ENCODE results near the gene CBX8. TPM values are rescaled to one million over a fixed set of nuclear protein-coding genes. Genes with fewer than 3 reads are reported as not detected.

CBX8 gene
- total RNA-seq, 4 donors from 2014 or later = 1.7 to 7.5 (median 2.6) TPM

- TF ChIP-seq EP300 (IDR thresholded peaks at IDR 0.05) = no peak
- TF ChIP-seq POLR2A (IDR thresholded peaks at IDR 0.05; ENCODE audit: low read depth) = no peak
- TF ChIP-seq, protein P1, sequence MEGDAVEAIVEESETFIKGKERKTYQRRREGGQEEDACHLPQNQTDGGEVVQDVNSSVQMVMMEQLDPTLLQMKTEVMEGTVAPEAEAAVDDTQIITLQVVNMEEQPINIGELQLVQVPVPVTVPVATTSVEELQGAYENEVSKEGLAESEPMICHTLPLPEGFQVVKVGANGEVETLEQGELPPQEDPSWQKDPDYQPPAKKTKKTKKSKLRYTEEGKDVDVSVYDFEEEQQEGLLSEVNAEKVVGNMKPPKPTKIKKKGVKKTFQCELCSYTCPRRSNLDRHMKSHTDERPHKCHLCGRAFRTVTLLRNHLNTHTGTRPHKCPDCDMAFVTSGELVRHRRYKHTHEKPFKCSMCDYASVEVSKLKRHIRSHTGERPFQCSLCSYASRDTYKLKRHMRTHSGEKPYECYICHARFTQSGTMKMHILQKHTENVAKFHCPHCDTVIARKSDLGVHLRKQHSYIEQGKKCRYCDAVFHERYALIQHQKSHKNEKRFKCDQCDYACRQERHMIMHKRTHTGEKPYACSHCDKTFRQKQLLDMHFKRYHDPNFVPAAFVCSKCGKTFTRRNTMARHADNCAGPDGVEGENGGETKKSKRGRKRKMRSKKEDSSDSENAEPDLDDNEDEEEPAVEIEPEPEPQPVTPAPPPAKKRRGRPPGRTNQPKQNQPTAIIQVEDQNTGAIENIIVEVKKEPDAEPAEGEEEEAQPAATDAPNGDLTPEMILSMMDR (IDR thresholded peaks at IDR 0.05) = no peak
- TF ChIP-seq POLR2AphosphoS5 (IDR thresholded peaks at IDR 0.05) = no peak
- Histone ChIP-seq H3K27me3 (peaks cover 0 to 22% (median 4%) of the 10 kb centered on the region in 4 donors), H3K4me3 (no peak overlapping the region), H3K4me1 (peaks cover 6 to 27% (median 11%) of the 10 kb centered on the region in 4 donors), H3K27ac (replicated peaks in 1 of 4) (no peak overlapping the region), H3K36me3 (no peaks in the 10 kb centered on the region), H3K9me3 (no peaks in the 10 kb centered on the region)
- DNase-seq (ENCODE audit: extremely low spot score) = no peak
- WGBS = 95% methylated on average over 5 of the region's 5 CpGs
- intact Hi-C loops (cut with DNase I) = no loop called here
These were observed 28.7 kb upstream of the CBX8 start for GRCh38 chr17:79825580-79825921.

- DNase-seq (ENCODE audit: extremely low spot score) = no peak
- H3K4me3 ChIP-seq = no peak overlapping the region
- peaks cover 6 to 24% (median 14%) of the 10 kb centered on the region in 4 donors for H3K4me1 ChIP-seq
- H3K36me3 ChIP-seq = no peaks in the 10 kb centered on the region
- WGBS = 97% methylated on average over 6 of the region's 6 CpGs
- TF ChIP-seq POLR2A (IDR thresholded peaks at IDR 0.05; ENCODE audit: low read depth) (no peak), EP300 (IDR thresholded peaks at IDR 0.05) (no peak), POLR2AphosphoS5 (IDR thresholded peaks at IDR 0.05) (no peak)
- TF ChIP-seq, protein P1 (IDR thresholded peaks at IDR 0.05) = no peak
- H3K27ac ChIP-seq (replicated peaks in 1 of 4) = no peak overlapping the region
- intact Hi-C loops (cut with DNase I) = no loop called here
- no peaks in the 10 kb centered on the region for H3K9me3 ChIP-seq
- peaks cover 0 to 22% (median 4%) of the 10 kb centered on the region in 4 donors for H3K27me3 ChIP-seq
These were observed 28.2 kb upstream of the CBX8 start for GRCh38 chr17:79824893-79825579.

GRCh38 chr17:79824234-79824633 is 27.4 kb upstream of the CBX8 start:
- no peak for DNase-seq (ENCODE audit: extremely low spot score)
- Histone ChIP-seq H3K36me3 (no peaks in the 10 kb centered on the region), H3K4me3 (no peak overlapping the region), H3K9me3 (no peaks in the 10 kb centered on the region), H3K27ac (replicated peaks in 1 of 4) (no peak overlapping the region), H3K27me3 (peaks cover 0 to 24% (median 4%) of the 10 kb centered on the region in 4 donors), H3K4me1 (peaks cover 6 to 16% (median 14%) of the 10 kb centered on the region in 4 donors)
- TF ChIP-seq POLR2AphosphoS5 (IDR thresholded peaks at IDR 0.05) (no peak), POLR2A (IDR thresholded peaks at IDR 0.05; ENCODE audit: low read depth) (no peak), EP300 (IDR thresholded peaks at IDR 0.05) (no peak)
- intact Hi-C loops (cut with DNase I) = no loop called here
- 93% methylated on average over 17 of the region's 17 CpGs for WGBS

- intact Hi-C loops (cut with DNase I) = no loop called here
- no peak overlapping the region for H3K4me3 ChIP-seq
- WGBS = 90% methylated on average over 17 of the region's 17 CpGs
- no peaks in the 10 kb centered on the region for H3K9me3 ChIP-seq
- no peak for TF ChIP-seq EP300 (IDR thresholded peaks at IDR 0.05)
- TF ChIP-seq POLR2AphosphoS5 (IDR thresholded peaks at IDR 0.05) = no peak
- TF ChIP-seq, protein P1 (IDR thresholded peaks at IDR 0.05) = no peak
- no peak for TF ChIP-seq POLR2A (IDR thresholded peaks at IDR 0.05; ENCODE audit: low read depth)
- peaks cover 6 to 11% (median 10%) of the 10 kb centered on the region in 4 donors for H3K4me1 ChIP-seq
- no peak for DNase-seq (ENCODE audit: extremely low spot score)
- no peak overlapping the region for H3K27ac ChIP-seq (replicated peaks in 1 of 4)
- H3K27me3 ChIP-seq = peaks cover 0 to 30% (median 4%) of the 10 kb centered on the region in 4 donors
- H3K36me3 ChIP-seq = no peaks in the 10 kb centered on the region
These were observed 25.8 kb upstream of the CBX8 start for GRCh38 chr17:79822583-79823124.

GRCh38 chr17:79821331-79822095 is 24.6 kb upstream of the CBX8 start:
- 83% methylated on average over 10 of the region's 12 CpGs for WGBS
- H3K9me3 ChIP-seq = no peaks in the 10 kb centered on the region
- H3K27me3 ChIP-seq = peaks cover 0 to 34% (median 2%) of the 10 kb centered on the region in 4 donors
- TF ChIP-seq EP300 (IDR thresholded peaks at IDR 0.05) (no peak), POLR2AphosphoS5 (IDR thresholded peaks at IDR 0.05) (no peak)
- H3K36me3 ChIP-seq = no peaks in the 10 kb centered on the region
- DNase-seq (ENCODE audit: extremely low spot score) = no peak
- peaks cover 6 to 11% (median 8%) of the 10 kb centered on the region in 4 donors for H3K4me1 ChIP-seq
- H3K4me3 ChIP-seq = no peak overlapping the region
- H3K27ac ChIP-seq (replicated peaks in 1 of 4) = no peak overlapping the region
- intact Hi-C loops (cut with DNase I) = no loop called here
